Naive thymus-derived CD4-positive, alpha-beta T cell (primary cell): ENCODE results near the gene FXYD1. TPM values are rescaled to one million over a fixed set of nuclear protein-coding genes. Genes with fewer than 3 reads are reported as not detected.
"Not testable (repeated sequence)": the region's sequence is repeated elsewhere in the genome, so short reads cannot be mapped to it uniquely, and the experiment has no call there.

Experiments
- ATAC-seq: fragments of 150-1000 bp; cut with Tn5 transposase; 2 replicates; pipeline ENCODE4 v1.10.0; 2021; ENCODE audit warnings: mild to moderate bottlenecking, moderate library complexity
- CTCF ChIA-PET: fragments of 350-600 bp; sonication (Branson Sonifier 250); formaldehyde crosslinking; loops from one replicate; lab custom pipeline; 2021; ENCODE audit warnings: antibody characterized with exemption; lab: Charles Lee
- POLR2A ChIA-PET: fragments of 350-600 bp; sonication (Branson Sonifier 250); formaldehyde crosslinking; loops from one replicate; lab custom pipeline; 2021; ENCODE audit warnings: antibody characterized with exemption, inconsistent platforms; lab: Charles Lee
- DNase-seq, 9 donors: peaks; one replicate each; pipeline versions ENCODE4 v3.0.0 to v3.0.0-alpha.2; 2020 to 2022; ENCODE audit warnings: mixed read lengths in 1 of 9
- H3K27ac ChIP-seq: one replicate; pipeline ENCODE4 v1.7.0; 2013; ENCODE audit warnings: mild to moderate bottlenecking, low read depth, low read length, moderate library complexity
- H3K27me3 ChIP-seq, 2 donors: one replicate each; pipeline ENCODE4 v1.7.0; 2013; ENCODE audit warnings: low read length in 2 of 2, mild to moderate bottlenecking in 2 of 2, moderate library complexity in 2 of 2; ENCODE audit not compliant: control insufficient read depth in 2 of 2, insufficient read depth in 2 of 2
- H3K36me3 ChIP-seq, 3 experiments: 1 replicate in 2 of 3; 2 replicates in 1 of 3; pipeline ENCODE4 v1.7.0; 2013; ENCODE audit warnings: low read length in 3 of 3, mild to moderate bottlenecking in 3 of 3, moderate library complexity in 1 of 3; ENCODE audit not compliant: insufficient read depth in 3 of 3, control insufficient read depth in 2 of 3
- H3K4me1 ChIP-seq, 2 donors: one replicate each; pipeline ENCODE4 v1.7.0; 2013; ENCODE audit warnings: low read length in 2 of 2, mild to moderate bottlenecking in 2 of 2, moderate library complexity in 1 of 2; ENCODE audit not compliant: control insufficient read depth in 2 of 2, insufficient read depth in 2 of 2
- H3K4me3 ChIP-seq: 2 replicates; pipeline ENCODE4 v1.7.0; 2013; ENCODE audit warnings: mild to moderate bottlenecking, low read length
- H3K9me3 ChIP-seq, 3 experiments: 1 replicate in 2 of 3; 2 replicates in 1 of 3; pipeline ENCODE4 v1.7.0; 2013; ENCODE audit warnings: low read length in 3 of 3; ENCODE audit not compliant: control insufficient read depth in 2 of 3
- H3K27ac Mint-ChIP-seq, 9 donors: one replicate each; pipeline ENCODE4 v1.8.0; 2020 to 2022; ENCODE audit warnings: mixed read lengths in 9 of 9, mild to moderate bottlenecking in 8 of 9, moderate library complexity in 5 of 9, inconsistent platforms in 2 of 9
- H3K27me3 Mint-ChIP-seq, 5 donors: one replicate each; pipeline ENCODE4 v1.8.0; 2021 to 2022; ENCODE audit warnings: mixed read lengths in 5 of 5, mild to moderate bottlenecking in 1 of 5
- H3K36me3 Mint-ChIP-seq, 5 donors: one replicate each; pipeline ENCODE4 v1.8.0; 2020 to 2022; ENCODE audit warnings: mixed read lengths in 5 of 5, mild to moderate bottlenecking in 3 of 5, inconsistent platforms in 1 of 5
- H3K4me1 Mint-ChIP-seq, 7 donors: one replicate each; pipeline ENCODE4 v1.8.0; 2020 to 2022; ENCODE audit warnings: mixed read lengths in 7 of 7, mild to moderate bottlenecking in 3 of 7, inconsistent platforms in 1 of 7
- H3K4me3 Mint-ChIP-seq, 10 donors: one replicate each; pipeline ENCODE4 v1.8.0; 2020 to 2022; ENCODE audit warnings: mild to moderate bottlenecking in 10 of 10, mixed read lengths in 10 of 10, moderate library complexity in 6 of 10, inconsistent platforms in 2 of 10
- H3K9me3 Mint-ChIP-seq, 11 donors: one replicate each; pipeline ENCODE4 v1.8.0; 2020 to 2022; ENCODE audit warnings: mixed read lengths in 11 of 11, mild to moderate bottlenecking in 4 of 11, inconsistent platforms in 1 of 11, moderate library complexity in 1 of 11
- intact Hi-C, 2 donors: fragments of 100-400 bp; cut with micrococcal nuclease; formaldehyde crosslinking; loops; one replicate each; pipeline ENCODE4 v1.15.1; 2023
- polyA plus RNA-seq, 2 donors: library from polyadenylated mRNA; unstranded; fragments of 300-500 nt; fragmentation: Illumina TruSeq; gene quantifications; one replicate each; pipeline ENCODE4 v1.2.3, GENCODE V29; 2021
- total RNA-seq, 6 experiments: library from RNA in 5 of 6; stranded (reverse) in 5 of 6; gene quantifications; 1 replicate in 5 of 6; 2 replicates in 1 of 6; pipeline ENCODE4 v1.2.3 and lab custom pipeline; 2021 to 2026

Gene FXYD1
- total and polyA plus RNA-seq, 7 experiments from 2014 or later = 0.46 to 1.2 (median 0.85) TPM; not detected in 3

- H3K27ac ChIP-seq = no peak overlapping the region
- ChIA-PET POLR2A (interaction anchor here (0.8 kb wide), 1 partner anchor 15 kb away, joined by 3 read pairs; no protein-coding TSS in a partner anchor), CTCF (no interaction called here)
- no peaks in the 10 kb centered on the region for H3K36me3 ChIP-seq
- intact Hi-C loops = no loop called here
- no peak overlapping the region for H3K4me3 Mint-ChIP-seq
- H3K9me3 Mint-ChIP-seq = peaks cover 0 to 3% (median 0%) of the 10 kb centered on the region in 11 donors
- no peaks in the 10 kb centered on the region for H3K27me3 ChIP-seq
- H3K27ac Mint-ChIP-seq = no peak overlapping the region
- H3K27me3 Mint-ChIP-seq = no peaks in the 10 kb centered on the region
- H3K4me3 ChIP-seq = no peak overlapping the region
- peaks cover 3 to 11% of the 10 kb centered on the region in 2 donors for H3K4me1 ChIP-seq
- H3K4me1 Mint-ChIP-seq = peaks cover 12 to 17% (median 13%) of the 10 kb centered on the region in 7 donors
- H3K9me3 ChIP-seq = no peaks in the 10 kb centered on the region
- no peak for DNase-seq
- no peak for ATAC-seq
- H3K36me3 Mint-ChIP-seq = no peaks in the 10 kb centered on the region
Observed at GRCh38 chr19:35126624-35126959, 12.0 kb upstream of the FXYD1 start.

GRCh38 chr19:35127871-35128270, 10.8 kb upstream of the FXYD1 start:
- POLR2A ChIA-PET = interaction anchor here (1.1 kb wide), 1 partner anchor 12 kb away, joined by 4 read pairs; no protein-coding TSS in a partner anchor
- no peak overlapping the region for H3K27ac ChIP-seq
- H3K4me3 ChIP-seq = no peak overlapping the region
- H3K9me3 ChIP-seq = no peaks in the 10 kb centered on the region
- DNase-seq (no peak), ATAC-seq (no peak)
- CTCF ChIA-PET = no interaction called here
- Mint-ChIP-seq H3K27me3 (no peaks in the 10 kb centered on the region), H3K9me3 (peaks cover 0 to 6% (median 0%) of the 10 kb centered on the region in 11 donors), H3K27ac (no peak overlapping the region), H3K4me3 (no peak overlapping the region), H3K36me3 (no peaks in the 10 kb centered on the region), H3K4me1 (peaks cover 10 to 21% (median 13%) of the 10 kb centered on the region in 7 donors)
- no peaks in the 10 kb centered on the region for H3K36me3 ChIP-seq
- intact Hi-C loops = no loop called here
- H3K4me1 ChIP-seq = peaks cover 3 to 11% of the 10 kb centered on the region in 2 donors
- no peaks in the 10 kb centered on the region for H3K27me3 ChIP-seq

GRCh38 chr19:35128398-35129057, 10.1 kb upstream of the FXYD1 start:
- no peak overlapping the region for H3K27ac Mint-ChIP-seq
- H3K36me3 Mint-ChIP-seq = no peaks in the 10 kb centered on the region
- no peak for DNase-seq
- no peaks in the 10 kb centered on the region for H3K27me3 ChIP-seq
- no peaks in the 10 kb centered on the region for H3K9me3 ChIP-seq
- H3K4me1 ChIP-seq = peaks cover 3 to 11% of the 10 kb centered on the region in 2 donors
- ChIA-PET POLR2A (interaction anchor here (1.1 kb wide), 1 partner anchor 11 kb away, joined by 4 read pairs; no protein-coding TSS in a partner anchor), CTCF (no interaction called here)
- H3K9me3 Mint-ChIP-seq = peaks cover 0 to 11% (median 0%) of the 10 kb centered on the region in 11 donors
- intact Hi-C loops = no loop called here
- no peak overlapping the region for H3K4me3 ChIP-seq
- H3K4me3 Mint-ChIP-seq = no peak overlapping the region
- H3K27ac ChIP-seq = no peak overlapping the region
- no peaks in the 10 kb centered on the region for H3K36me3 ChIP-seq
- peaks cover 10 to 20% (median 13%) of the 10 kb centered on the region in 7 donors for H3K4me1 Mint-ChIP-seq
- H3K27me3 Mint-ChIP-seq = no peaks in the 10 kb centered on the region
- ATAC-seq = no peak

GRCh38 chr19:35129724-35130274, 8.8 kb upstream of the FXYD1 start:
- peaks cover 0 to 11% (median 0%) of the 10 kb centered on the region in 11 donors for H3K9me3 Mint-ChIP-seq
- H3K4me1 ChIP-seq, intact Hi-C loops, H3K9me3 ChIP-seq, ATAC-seq, H3K4me3 ChIP-seq, H3K27me3 ChIP-seq, H3K27ac ChIP-seq, H3K36me3 ChIP-seq, H3K4me3 Mint-ChIP-seq, H3K4me1 Mint-ChIP-seq, POLR2A ChIA-PET, DNase-seq, H3K27ac Mint-ChIP-seq, H3K36me3 Mint-ChIP-seq, H3K27me3 Mint-ChIP-seq: not testable (repeated sequence)
- CTCF ChIA-PET = interaction anchor here (0.6 kb wide), 1 partner anchor 119 kb away, joined by 8 read pairs; no protein-coding TSS in a partner anchor

- no peaks in the 10 kb centered on the region for H3K27me3 Mint-ChIP-seq
- no peak overlapping the region for H3K4me3 ChIP-seq
- H3K27ac Mint-ChIP-seq = no peak overlapping the region
- DNase-seq = no peak
- H3K4me3 Mint-ChIP-seq = no peak overlapping the region
- H3K27ac ChIP-seq = no peak overlapping the region
- H3K36me3 Mint-ChIP-seq = peaks cover 0 to 4% (median 0%) of the 10 kb centered on the region in 5 donors
- POLR2A ChIA-PET = no interaction called here
- H3K9me3 Mint-ChIP-seq = peaks cover 0 to 11% (median 0%) of the 10 kb centered on the region in 11 donors
- H3K9me3 ChIP-seq = no peaks in the 10 kb centered on the region
- CTCF ChIA-PET = no interaction called here
- H3K36me3 ChIP-seq = no peaks in the 10 kb centered on the region
- peaks cover 4 to 8% (median 5%) of the 10 kb centered on the region in 7 donors for H3K4me1 Mint-ChIP-seq
- no peaks in the 10 kb centered on the region for H3K27me3 ChIP-seq
- intact Hi-C loops = no loop called here
- H3K4me1 ChIP-seq = no peaks in the 10 kb centered on the region
- no peak for ATAC-seq
Observed at GRCh38 chr19:35130761-35131720, 7.6 kb upstream of the FXYD1 start.

GRCh38 chr19:35132254-35132653, 6.4 kb upstream of the FXYD1 start:
- Histone ChIP-seq H3K27me3 (no peaks in the 10 kb centered on the region), H3K27ac (no peak overlapping the region), H3K36me3 (no peaks in the 10 kb centered on the region), H3K4me3 (no peak overlapping the region), H3K4me1 (no peaks in the 10 kb centered on the region), H3K9me3 (no peaks in the 10 kb centered on the region)
- Mint-ChIP-seq H3K36me3 (peaks cover 0 to 4% (median 0%) of the 10 kb centered on the region in 5 donors), H3K4me1 (peaks cover 4 to 8% (median 5%) of the 10 kb centered on the region in 7 donors), H3K4me3 (no peak overlapping the region), H3K27ac (no peak overlapping the region), H3K9me3 (peaks cover 0 to 11% (median 0%) of the 10 kb centered on the region in 11 donors), H3K27me3 (peaks cover 0 to 3% (median 0%) of the 10 kb centered on the region in 5 donors)
- POLR2A ChIA-PET = no interaction called here
- CTCF ChIA-PET = no interaction called here
- no peak for DNase-seq
- ATAC-seq = no peak
- intact Hi-C loops = no loop called here
